K562 (cell line): Measurements from ENCODE around the gene AGAP1.

Source experiments
- EP300 ChIP-seq: IDR thresholded peaks from 2 replicates; pipeline ENCODE4 v1.6.1; 2012; ENCODE audit warnings: low read length, improper control_type of control experiment
- ZBTB7A ChIP-seq: IDR thresholded peaks from 2 replicates; pipeline ENCODE4 v1.6.1; 2011; ENCODE audit warnings: low read depth, mild to moderate bottlenecking, low read length, moderate library complexity, borderline replicate concordance; ENCODE audit not compliant: control insufficient read depth

DNA sequence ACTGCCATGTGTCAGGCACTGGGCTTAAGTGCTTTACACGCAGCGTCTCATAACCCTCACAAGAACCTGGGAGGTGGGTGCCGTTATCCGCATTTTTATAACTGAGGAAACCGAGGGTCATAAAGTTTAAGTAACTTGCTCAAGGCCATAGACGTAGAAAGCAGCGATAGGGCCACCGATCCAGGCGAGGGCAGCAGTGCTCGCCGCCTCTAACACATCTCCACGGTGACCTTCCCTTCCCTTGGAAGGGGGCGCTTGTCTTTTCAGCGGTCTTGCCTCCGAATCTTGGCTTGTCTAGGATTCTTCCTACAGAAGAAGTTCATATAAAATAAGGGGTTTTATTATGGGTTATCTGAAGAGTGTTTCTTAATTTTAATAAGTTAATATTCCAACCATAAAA is 487.8 kb downstream of the AGAP1 start:
- TF ChIP-seq ZBTB7A = no peak
- TF ChIP-seq EP300 = no peak
